OCI-LY1 (cell line): ENCODE measurements around the gene RAB4A.

ENCODE experiments used
- H2AFZ ChIP-seq: fragments of 200-600 bp; sonication (generic), shearing (Covaris generic); 2 replicates; pipeline ENCODE4 v1.6.0; 2014; ENCODE audit warnings: antibody characterized with exemption, mild to moderate bottlenecking, low read length
- H3F3A ChIP-seq: fragments of 200-600 bp; sonication (generic), shearing (Covaris generic); 2 replicates; pipeline ENCODE4 v1.6.0; 2014; ENCODE audit warnings: mild to moderate bottlenecking, antibody characterized with exemption, low read length, moderate library complexity; ENCODE audit not compliant: insufficient read depth
- H3K27ac ChIP-seq: fragments of 200-600 bp; sonication (generic); 2 replicates; pipeline ENCODE4 v1.5.1; 2014; ENCODE audit warnings: low read length, mixed run types, mild to moderate bottlenecking, low read depth; ENCODE audit not compliant: poor library complexity, severe bottlenecking
- H3K27me3 ChIP-seq: fragments of 200-600 bp; sonication (generic); 2 replicates; pipeline ENCODE4 v1.6.0; 2014; ENCODE audit warnings: antibody characterized with exemption, mild to moderate bottlenecking, low read length, moderate library complexity; ENCODE audit not compliant: insufficient read depth
- H3K36me3 ChIP-seq: fragments of 200-600 bp; sonication (generic); 2 replicates; pipeline ENCODE4 v1.6.1; 2014; ENCODE audit warnings: mild to moderate bottlenecking, antibody characterized with exemption, low read length, moderate library complexity, mixed read lengths; ENCODE audit not compliant: insufficient read depth
- H3K4me1 ChIP-seq: fragments of 200-600 bp; sonication (generic); 2 replicates; pipeline ENCODE4 v1.5.1; 2014; ENCODE audit warnings: mild to moderate bottlenecking, low read length, moderate library complexity; ENCODE audit not compliant: insufficient read depth, severe bottlenecking
- H3K4me2 ChIP-seq: fragments of 200-600 bp; sonication (generic), shearing (Covaris generic); 2 replicates; pipeline ENCODE4 v1.6.1; 2014; ENCODE audit warnings: low read length
- H3K4me3 ChIP-seq: fragments of 200-600 bp; sonication (generic); 2 replicates; pipeline ENCODE4 v1.5.1; 2014; ENCODE audit warnings: low read length, low read depth, mild to moderate bottlenecking, mixed read lengths; ENCODE audit not compliant: poor library complexity, severe bottlenecking
- H3K79me2 ChIP-seq: fragments of 200-600 bp; shearing (Covaris generic); 2 replicates; pipeline ENCODE4 v1.6.1; 2016; ENCODE audit warnings: mixed run types, low read length, mixed read lengths; ENCODE audit not compliant: insufficient read depth
- H3K9ac ChIP-seq: fragments of 200-600 bp; sonication (generic), shearing (Covaris generic); 2 replicates; pipeline ENCODE4 v1.6.1; 2014; ENCODE audit warnings: mild to moderate bottlenecking, low read length, mixed read lengths
- H3K9me2 ChIP-seq: fragments of 200-600 bp; sonication (generic), shearing (Covaris generic); 2 replicates; pipeline ENCODE4 v1.6.1; 2014; ENCODE audit warnings: low read depth, mild to moderate bottlenecking, low read length, mixed read lengths
- H3K9me3 ChIP-seq: fragments of 200-600 bp; shearing (Covaris generic); 2 replicates; pipeline ENCODE4 v1.6.1; 2014; ENCODE audit warnings: low read length, mixed read lengths
- H4K20me1 ChIP-seq: fragments of 200-600 bp; sonication (generic), shearing (Covaris generic); 2 replicates; pipeline ENCODE4 v1.6.0; 2016; ENCODE audit warnings: mild to moderate bottlenecking, low read length; ENCODE audit not compliant: insufficient read depth
- CTCF ChIP-seq: fragments of 200-600 bp; sonication (generic), shearing (Covaris generic); IDR thresholded peaks from 2 replicates; pipeline ENCODE4 v1.5.1; 2017; ENCODE audit warnings: mild to moderate bottlenecking, antibody characterized with exemption, low read length, moderate library complexity, mixed read lengths
- EZH2 ChIP-seq: fragments of 200-600 bp; sonication (generic), shearing (Covaris generic); IDR thresholded peaks from 2 replicates; pipeline ENCODE4 v1.8.0; 2017; ENCODE audit warnings: borderline replicate concordance, mixed run types, mild to moderate bottlenecking, antibody characterized with exemption, low read length, moderate library complexity, mixed read lengths

RAB4A gene

GRCh38 chr1:229300099-229300757 lies 29.3 kb downstream of the RAB4A start:
- Histone ChIP-seq H2AFZ (no peak overlapping the region), H3K9me2 (no peaks in the 10 kb centered on the region), H3K4me3 (no peak overlapping the region), H3K79me2 (no peaks in the 10 kb centered on the region), H3K27me3 (no peaks in the 10 kb centered on the region), H4K20me1 (no peaks in the 10 kb centered on the region), H3F3A (no peaks in the 10 kb centered on the region), H3K4me2 (no peak overlapping the region), H3K9ac (no peak overlapping the region), H3K4me1 (no peaks in the 10 kb centered on the region), H3K36me3 (peaks cover 43% of the 10 kb centered on the region), H3K9me3 (no peaks in the 10 kb centered on the region), H3K27ac (no peak overlapping the region)
- TF ChIP-seq EZH2 (no peak), CTCF (no peak)

GRCh38 chr1:229302740-229303139 lies 31.8 kb downstream of the RAB4A start:
- Histone ChIP-seq H3K9ac (no peak overlapping the region), H2AFZ (no peak overlapping the region), H3K4me2 (no peak overlapping the region), H3K9me3 (no peaks in the 10 kb centered on the region), H3K36me3 (peaks cover 43% of the 10 kb centered on the region), H3K4me3 (no peak overlapping the region), H3K27ac (no peak overlapping the region), H3K9me2 (no peaks in the 10 kb centered on the region), H3F3A (no peaks in the 10 kb centered on the region), H3K79me2 (no peaks in the 10 kb centered on the region), H4K20me1 (no peaks in the 10 kb centered on the region), H3K4me1 (no peaks in the 10 kb centered on the region), H3K27me3 (no peaks in the 10 kb centered on the region)
- TF ChIP-seq CTCF (no peak), EZH2 (no peak)

GRCh38 chr1:229303855-229304254 lies 32.9 kb downstream of the RAB4A start:
- Histone ChIP-seq H3K4me2 (no peak overlapping the region), H3F3A (no peaks in the 10 kb centered on the region), H3K9me2 (no peaks in the 10 kb centered on the region), H3K27me3 (no peaks in the 10 kb centered on the region), H3K4me3 (no peak overlapping the region), H3K79me2 (no peaks in the 10 kb centered on the region), H3K36me3 (peaks cover 48% of the 10 kb centered on the region), H4K20me1 (no peaks in the 10 kb centered on the region), H3K4me1 (no peaks in the 10 kb centered on the region), H3K27ac (no peak overlapping the region), H2AFZ (no peak overlapping the region), H3K9me3 (no peaks in the 10 kb centered on the region), H3K9ac (no peak overlapping the region)
- TF ChIP-seq CTCF = no peak
- TF ChIP-seq EZH2 = no peak
